HG02852 (cell line): ENCODE results near the gene KCNF1.

Experiments
- ATAC-seq: cut with Tn5 transposase; IDR thresholded peaks from one replicate; pipeline ENCODE4 v1.9.1; 2021; ENCODE audit warnings: mild to moderate bottlenecking, moderate library complexity; ENCODE audit not compliant: unreplicated experiment

KCNF1 gene

GRCh38 chr2:10918661-10919409, 7.1 kb downstream of the KCNF1 start:
- no peak for ATAC-seq

GRCh38 chr2:10919410-10919770, 7.7 kb downstream of the KCNF1 start:
- ATAC-seq: no peak

GRCh38 chr2:10919771-10920621, 8.3 kb downstream of the KCNF1 start:
- ATAC-seq: no peak

- ATAC-seq: no peak
Measured at GRCh38 chr2:10920764-10921388, 9.1 kb downstream of the KCNF1 start.

- ATAC-seq: no peak
Measured at GRCh38 chr2:10921525-10921924, 9.8 kb downstream of the KCNF1 start.

GRCh38 chr2:10922307-10923007, 10.7 kb downstream of the KCNF1 start:
- ATAC-seq: no peak

GRCh38 chr2:10923008-10923375, 11.3 kb downstream of the KCNF1 start:
- ATAC-seq: no peak

- no peak for ATAC-seq
Measured at GRCh38 chr2:10923965-10924364, 12.2 kb downstream of the KCNF1 start.

GRCh38 chr2:10924441-10924840, 12.7 kb downstream of the KCNF1 start:
- no peak for ATAC-seq

- no peak for ATAC-seq
Measured at GRCh38 chr2:10924859-10925258, 13.1 kb downstream of the KCNF1 start.

GRCh38 chr2:10926191-10926820, 14.6 kb downstream of the KCNF1 start:
- no peak for ATAC-seq

- ATAC-seq: no peak
Measured at GRCh38 chr2:10930721-10931516, 19.2 kb downstream of the KCNF1 start.

- ATAC-seq: no peak
Measured at GRCh38 chr2:10931710-10932255, 20.0 kb downstream of the KCNF1 start.

- no peak for ATAC-seq
Measured at GRCh38 chr2:10932345-10933151, 20.8 kb downstream of the KCNF1 start.

- ATAC-seq: no peak
Measured at GRCh38 chr2:10933700-10934225, 22.0 kb downstream of the KCNF1 start.

- no peak for ATAC-seq
Measured at GRCh38 chr2:10934308-10934978, 22.7 kb downstream of the KCNF1 start.

GRCh38 chr2:10934979-10935350, 23.2 kb downstream of the KCNF1 start:
- ATAC-seq: no peak

- ATAC-seq: no peak
Measured at GRCh38 chr2:10935366-10935918, 23.7 kb downstream of the KCNF1 start.
